Measurements from ENCODE around the gene MAGEC1.
A peak's percentile ranks its signal among the peaks of the same experiment; 100 is the strongest.
"Not testable (repeated sequence)": the region's sequence is repeated elsewhere in the genome, so short reads cannot be mapped to it uniquely, and the experiment has no call there.

MAGEC1 gene, protein sequence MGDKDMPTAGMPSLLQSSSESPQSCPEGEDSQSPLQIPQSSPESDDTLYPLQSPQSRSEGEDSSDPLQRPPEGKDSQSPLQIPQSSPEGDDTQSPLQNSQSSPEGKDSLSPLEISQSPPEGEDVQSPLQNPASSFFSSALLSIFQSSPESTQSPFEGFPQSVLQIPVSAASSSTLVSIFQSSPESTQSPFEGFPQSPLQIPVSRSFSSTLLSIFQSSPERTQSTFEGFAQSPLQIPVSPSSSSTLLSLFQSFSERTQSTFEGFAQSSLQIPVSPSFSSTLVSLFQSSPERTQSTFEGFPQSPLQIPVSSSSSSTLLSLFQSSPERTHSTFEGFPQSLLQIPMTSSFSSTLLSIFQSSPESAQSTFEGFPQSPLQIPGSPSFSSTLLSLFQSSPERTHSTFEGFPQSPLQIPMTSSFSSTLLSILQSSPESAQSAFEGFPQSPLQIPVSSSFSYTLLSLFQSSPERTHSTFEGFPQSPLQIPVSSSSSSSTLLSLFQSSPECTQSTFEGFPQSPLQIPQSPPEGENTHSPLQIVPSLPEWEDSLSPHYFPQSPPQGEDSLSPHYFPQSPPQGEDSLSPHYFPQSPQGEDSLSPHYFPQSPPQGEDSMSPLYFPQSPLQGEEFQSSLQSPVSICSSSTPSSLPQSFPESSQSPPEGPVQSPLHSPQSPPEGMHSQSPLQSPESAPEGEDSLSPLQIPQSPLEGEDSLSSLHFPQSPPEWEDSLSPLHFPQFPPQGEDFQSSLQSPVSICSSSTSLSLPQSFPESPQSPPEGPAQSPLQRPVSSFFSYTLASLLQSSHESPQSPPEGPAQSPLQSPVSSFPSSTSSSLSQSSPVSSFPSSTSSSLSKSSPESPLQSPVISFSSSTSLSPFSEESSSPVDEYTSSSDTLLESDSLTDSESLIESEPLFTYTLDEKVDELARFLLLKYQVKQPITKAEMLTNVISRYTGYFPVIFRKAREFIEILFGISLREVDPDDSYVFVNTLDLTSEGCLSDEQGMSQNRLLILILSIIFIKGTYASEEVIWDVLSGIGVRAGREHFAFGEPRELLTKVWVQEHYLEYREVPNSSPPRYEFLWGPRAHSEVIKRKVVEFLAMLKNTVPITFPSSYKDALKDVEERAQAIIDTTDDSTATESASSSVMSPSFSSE

GRCh38 chrX:141903400-141904155, at the start of gene MAGEC1:
TSS of gene MAGEC1 (plus strand) at chrX:141903894. CDS start at chrX:141905073, 1,179 bp downstream.
- no peak for DNase-seq

- DNase-seq = no peak
These were observed 46.2 kb upstream of the MAGEC1 start for GRCh38 chrX:141857479-141857878.

DNA sequence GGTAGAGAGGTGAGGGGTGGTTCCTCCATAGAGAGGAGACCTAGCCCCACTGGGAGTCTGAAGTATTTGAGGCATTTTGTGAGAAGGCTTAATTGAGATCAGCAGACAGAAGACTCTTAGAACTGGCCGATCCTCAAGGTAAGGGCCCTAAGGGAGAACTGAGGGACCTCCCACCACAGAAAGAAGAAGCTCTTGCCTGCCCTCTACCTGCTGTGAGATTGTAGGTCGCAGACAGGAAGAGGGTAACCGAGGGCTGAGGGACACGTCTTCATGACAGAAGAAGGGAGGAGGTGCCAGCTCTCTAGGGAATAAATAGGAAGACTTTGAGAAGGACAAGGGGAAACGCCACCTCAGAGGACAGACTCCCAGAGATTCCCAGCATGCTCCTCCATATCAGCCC, 24.1 kb upstream of the MAGEC1 start:
- peak in 1 of 2 experiments; percentile 18 for DNase-seq

GRCh38 chrX:141888811-141889210, 14.9 kb upstream of the MAGEC1 start:
- DNase-seq = not testable (repeated sequence)

DNA sequence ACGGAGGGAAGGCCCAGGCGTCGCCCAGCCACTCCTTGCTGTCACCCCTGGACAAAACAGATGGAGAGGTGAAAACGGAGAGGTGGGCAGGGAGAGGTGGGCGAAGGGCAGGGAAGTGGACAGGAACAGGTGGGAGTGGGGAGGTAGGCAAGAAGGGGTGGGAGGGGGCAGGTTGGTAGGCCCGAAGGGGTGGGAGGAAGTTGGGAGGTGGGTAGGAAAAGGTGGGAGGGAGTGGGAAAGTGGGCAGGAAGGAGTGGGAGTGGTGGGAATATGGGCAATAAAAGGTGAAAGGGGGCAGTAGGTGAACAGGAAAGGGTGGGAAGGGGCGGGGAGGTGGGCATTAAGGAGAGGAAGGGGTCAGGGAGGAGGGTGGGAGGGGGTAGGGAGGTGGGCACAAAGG, 9.0 kb upstream of the MAGEC1 start:
- no peak for DNase-seq

- no peak for DNase-seq
These were observed 6.0 kb upstream of the MAGEC1 start for GRCh38 chrX:141897690-141898089.

DNA sequence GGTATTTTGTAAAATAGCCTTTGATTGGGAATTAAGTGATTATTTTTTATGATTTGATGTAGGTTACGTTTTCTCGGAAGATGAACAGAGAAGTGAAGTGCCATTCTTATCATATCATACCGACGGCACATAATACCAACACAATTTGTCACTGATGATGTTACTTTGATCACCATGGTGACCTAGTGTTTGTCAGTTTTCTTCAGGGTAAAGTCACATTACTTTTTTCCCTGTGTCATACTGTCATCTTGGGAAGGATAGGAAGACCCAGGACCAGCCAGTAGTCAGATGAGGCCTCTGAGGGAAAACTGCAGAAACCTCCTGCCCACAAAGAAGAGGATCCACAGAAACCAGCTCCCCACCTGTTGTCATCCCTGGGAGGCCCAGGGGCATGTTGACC, 1.3 kb upstream of the MAGEC1 start:
- no peak for DNase-seq

GRCh38 chrX:141904262-141904661, 568 bp downstream of the MAGEC1 start:
- no peak for DNase-seq

GRCh38 chrX:141917801-141918200, 14.1 kb downstream of the MAGEC1 start:
- no peak for DNase-seq

DNA sequence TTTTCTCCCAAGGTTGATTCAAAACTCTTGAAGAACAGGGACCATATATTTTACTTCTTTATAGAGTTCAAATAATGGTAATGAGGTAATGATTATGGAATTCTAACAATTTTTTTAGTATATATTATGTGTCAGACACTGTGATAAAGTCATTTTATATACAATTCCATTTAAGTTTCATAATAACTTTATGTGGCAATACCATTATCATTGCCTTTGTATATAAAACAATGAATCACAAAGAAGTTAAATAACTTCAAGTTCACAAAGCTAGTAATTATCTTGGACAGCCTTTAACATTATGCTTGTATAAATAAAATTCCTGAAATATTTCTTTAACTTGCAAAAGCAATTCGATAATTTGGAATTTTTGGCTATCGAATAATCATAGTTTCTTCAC, 20.6 kb downstream of the MAGEC1 start:
- DNase-seq = no peak

GRCh38 chrX:141928432-141928831, 24.7 kb downstream of the MAGEC1 start:
- DNase-seq = no peak

- no peak for DNase-seq
These were observed 30.5 kb downstream of the MAGEC1 start for GRCh38 chrX:141934059-141934641.

DNA sequence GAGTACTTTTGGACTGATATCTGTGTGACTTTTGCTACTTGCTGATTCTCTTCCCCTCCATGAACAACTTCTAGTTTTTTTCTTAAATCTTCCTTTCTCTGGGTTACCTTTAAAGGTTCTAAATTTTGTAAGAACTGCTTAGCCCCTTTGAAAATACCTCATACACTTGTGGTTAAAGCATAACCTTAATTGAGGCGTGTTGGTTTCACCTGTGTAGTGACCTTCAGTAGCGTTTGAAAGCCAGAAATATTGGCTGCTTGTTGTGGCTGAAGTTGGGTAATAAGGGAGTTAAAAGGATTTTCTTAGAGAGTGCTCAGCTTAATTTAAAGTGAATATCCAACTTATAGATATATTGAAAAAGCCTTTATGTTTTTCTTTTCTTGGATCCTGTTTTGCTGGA, 32.0 kb downstream of the MAGEC1 start:
- DNase-seq = no peak

DNA sequence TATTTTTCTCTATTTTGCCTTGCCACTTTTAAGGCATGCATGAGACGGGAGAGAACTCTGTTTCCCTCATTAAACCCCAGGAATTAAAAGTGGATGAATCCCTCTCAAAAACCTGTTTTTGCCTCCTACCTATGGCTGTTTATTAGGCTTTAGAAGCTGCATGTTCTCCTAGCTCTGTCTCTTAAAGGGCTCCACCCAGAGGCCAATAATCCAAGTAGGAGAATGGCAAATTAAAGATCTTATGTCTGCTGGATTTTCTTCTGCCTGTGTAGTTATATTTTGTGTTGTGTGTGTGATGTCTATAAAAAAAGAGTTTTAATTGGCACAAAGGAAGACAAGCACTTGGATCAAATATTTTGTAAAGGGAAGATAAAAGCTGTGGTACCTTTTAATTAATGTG, 32.4 kb downstream of the MAGEC1 start:
- peak in 1 of 2 experiments; percentile 27 for DNase-seq

GRCh38 chrX:141941234-141941633, 37.5 kb downstream of the MAGEC1 start:
- no peak for DNase-seq

DNA sequence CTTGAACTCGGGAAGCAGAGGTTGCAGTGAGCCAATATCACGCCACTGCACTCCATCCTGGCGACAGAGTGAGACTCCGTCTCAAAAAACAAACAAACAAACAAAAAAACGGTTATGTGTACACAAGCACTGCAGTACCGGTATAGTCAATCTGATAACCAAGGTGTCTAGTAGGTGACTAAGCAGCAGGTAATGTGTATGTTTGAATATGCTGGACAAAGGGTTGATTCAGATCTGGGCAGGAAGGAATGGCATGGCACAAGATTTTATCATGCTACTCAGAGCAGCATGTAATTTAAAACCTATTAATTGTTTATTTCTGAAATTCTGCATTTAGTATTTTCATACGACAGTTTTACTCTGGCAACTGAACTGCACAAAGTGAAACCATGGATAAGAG, 41.7 kb downstream of the MAGEC1 start:
- no peak for DNase-seq

GRCh38 chrX:141947350-141947749, 43.7 kb downstream of the MAGEC1 start:
- no peak for DNase-seq

GRCh38 chrX:141952603-141953002, 48.9 kb downstream of the MAGEC1 start:
- no peak for DNase-seq

DNA sequence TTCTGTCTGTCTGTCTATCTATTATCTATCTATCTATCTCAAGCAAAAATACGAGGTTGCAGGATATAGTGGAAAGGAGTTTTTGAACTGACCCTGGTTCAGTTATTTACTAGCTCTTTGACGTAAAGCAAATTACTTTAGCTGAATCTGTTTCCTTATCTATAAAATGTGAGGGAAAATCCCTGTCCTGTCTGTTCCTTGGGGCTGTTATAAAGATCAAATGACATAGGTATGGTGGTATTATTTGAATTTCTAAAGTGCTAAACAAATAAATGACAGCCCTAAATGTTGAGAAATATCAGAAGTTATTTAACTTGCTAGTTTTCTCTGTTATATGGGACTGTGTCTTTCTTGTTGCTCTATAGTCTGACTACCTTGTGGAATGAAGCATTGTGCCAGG, 55.0 kb downstream of the MAGEC1 start:
- no peak for DNase-seq

All from NCI-H524 (cell line).